Mesendoderm (in vitro differentiated cells): ENCODE results near the gene AIFM3.

Source experiments
- DNase-seq: peaks from one replicate; pipeline ENCODE4 v3.0.0; 2013
- H2AK5ac ChIP-seq: 2 replicates; pipeline ENCODE4 v1.6.1; 2013; ENCODE audit warnings: low read length, inconsistent platforms
- H2BK120ac ChIP-seq: 2 replicates; pipeline ENCODE4 v1.6.1; 2013; ENCODE audit warnings: low read depth, mild to moderate bottlenecking, low read length, moderate library complexity, mixed read lengths
- H2BK15ac ChIP-seq: replicated peaks from 2 replicates; pipeline ENCODE4 v1.6.1; 2013; ENCODE audit warnings: low read depth, mild to moderate bottlenecking, moderate library complexity
- H2BK5ac ChIP-seq: 2 replicates; pipeline ENCODE4 v1.6.1; 2013; ENCODE audit warnings: low read length, inconsistent platforms
- H3K18ac ChIP-seq: 2 replicates; pipeline ENCODE4 v1.6.1; 2013; ENCODE audit warnings: mild to moderate bottlenecking, low read length, mixed read lengths
- H3K23ac ChIP-seq: one replicate; pipeline ENCODE4 v1.6.1; 2013; ENCODE audit warnings: low read length
- H3K27ac ChIP-seq: 2 replicates; pipeline ENCODE4 v1.5.1; 2013; ENCODE audit warnings: low read depth, mild to moderate bottlenecking, inconsistent platforms, low read length, moderate library complexity
- H3K27me3 ChIP-seq: 2 replicates; pipeline ENCODE4 v1.6.1; 2013; ENCODE audit warnings: low read length, control low read depth, mild to moderate bottlenecking, inconsistent platforms; ENCODE audit not compliant: insufficient read depth, poor library complexity
- H3K36me3 ChIP-seq: 2 replicates; pipeline ENCODE4 v1.6.1; 2013; ENCODE audit warnings: low read length, inconsistent platforms; ENCODE audit not compliant: control insufficient read depth, insufficient read depth
- H3K4ac ChIP-seq: one replicate; pipeline ENCODE4 v1.6.1; 2013; ENCODE audit warnings: low read depth, mild to moderate bottlenecking, low read length, moderate library complexity
- H3K4me1 ChIP-seq: 2 replicates; pipeline ENCODE4 v1.6.1; 2013; ENCODE audit warnings: low read depth, low read length, inconsistent platforms; ENCODE audit not compliant: control insufficient read depth
- H3K4me2 ChIP-seq: 2 replicates; pipeline ENCODE4 v1.6.1; 2013; ENCODE audit warnings: low read length
- H3K4me3 ChIP-seq: 2 replicates; pipeline ENCODE4 v1.5.1; 2013; ENCODE audit warnings: mild to moderate bottlenecking, low read length
- H3K56ac ChIP-seq: one replicate; pipeline ENCODE4 v1.6.1; 2013; ENCODE audit warnings: low read length
- H3K79me1 ChIP-seq: 2 replicates; pipeline ENCODE4 v1.6.1; 2013; ENCODE audit warnings: low read length, inconsistent platforms
- H3K79me2 ChIP-seq: 2 replicates; pipeline ENCODE4 v1.6.1; 2013; ENCODE audit warnings: mild to moderate bottlenecking, low read length; ENCODE audit not compliant: control insufficient read depth, insufficient read depth
- H3K9ac ChIP-seq: 2 replicates; pipeline ENCODE4 v1.6.1; 2013; ENCODE audit warnings: low read length, inconsistent platforms
- H4K5ac ChIP-seq: one replicate; pipeline ENCODE4 v1.6.1; 2013; ENCODE audit warnings: low read length
- H4K8ac ChIP-seq: one replicate; pipeline ENCODE4 v1.6.1; 2013; ENCODE audit warnings: low read depth, mild to moderate bottlenecking, control low read depth, low read length, moderate library complexity
- WGBS: extraction: QIAGEN DNeasy Blood & Tissue Kit; methylation state at CpG from one replicate; pipeline ENCODE4 v1.1.7; 2013; ENCODE audit warnings: low lambda C conversion rate, missing lambda C conversion rate; ENCODE audit not compliant: insufficient coverage; ENCODE audit errors: extremely low coverage; 5-methylcytosine and 5-hydroxymethylcytosine counted together

AIFM3 gene

GRCh38 chr22:20979243-20979809, 12.3 kb downstream of the AIFM3 start:
- no peaks in the 10 kb centered on the region for H3K36me3 ChIP-seq
- peak overlapping the region; percentile 30 for H3K9ac ChIP-seq
- H2BK120ac ChIP-seq = no peak overlapping the region
- no peaks in the 10 kb centered on the region for H3K79me2 ChIP-seq
- no peak overlapping the region for H2BK15ac ChIP-seq
- H2AK5ac ChIP-seq = no peak overlapping the region
- peaks cover 4% of the 10 kb centered on the region for H3K79me1 ChIP-seq
- peaks cover 9% of the 10 kb centered on the region for H3K4me1 ChIP-seq
- H4K8ac ChIP-seq = no peak overlapping the region
- DNase-seq = peak; percentile 98
- no peak overlapping the region for H3K4ac ChIP-seq
- H3K27me3 ChIP-seq = no peaks in the 10 kb centered on the region
- WGBS = no CpG with 5 or more reads among the region's 39 CpGs
- no peak overlapping the region for H4K5ac ChIP-seq
- no peak overlapping the region for H3K27ac ChIP-seq
- H2BK5ac ChIP-seq = no peak overlapping the region
- no peak overlapping the region for H3K23ac ChIP-seq
- H3K18ac ChIP-seq = no peak overlapping the region
- no peak overlapping the region for H3K4me3 ChIP-seq
- H3K56ac ChIP-seq = peak overlapping the region; percentile 86
- peak overlapping the region; percentile 53 for H3K4me2 ChIP-seq

DNA sequence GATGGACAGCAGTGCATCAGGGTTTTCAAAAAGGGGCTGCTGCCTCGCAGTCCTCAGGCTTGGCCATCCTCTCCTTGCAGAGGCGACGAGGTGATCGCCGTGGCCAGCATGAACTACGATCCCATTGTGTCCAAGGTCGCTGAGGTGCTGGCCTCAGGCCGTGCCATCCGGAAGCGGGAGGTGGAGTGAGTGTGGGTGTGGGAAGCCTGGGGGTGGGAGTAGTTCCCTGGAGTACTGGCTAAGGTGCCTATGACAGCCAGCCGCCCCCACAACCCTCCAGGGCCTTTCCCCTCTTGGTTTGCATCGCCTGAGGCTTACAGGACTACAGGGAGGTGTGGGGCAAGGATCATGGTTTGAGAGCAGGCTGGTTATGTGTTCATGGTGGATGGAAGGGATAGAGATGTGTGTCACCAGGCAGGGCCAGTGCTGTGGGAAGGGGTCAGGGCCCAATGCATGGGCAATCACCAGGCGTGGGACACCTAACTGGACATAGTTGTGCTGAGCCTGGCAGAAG, 12.9 kb downstream of the AIFM3 start:
- no peak overlapping the region for H3K4ac ChIP-seq
- DNase-seq = no peak
- H4K5ac ChIP-seq = no peak overlapping the region
- no peak overlapping the region for H2BK5ac ChIP-seq
- H3K23ac ChIP-seq = no peak overlapping the region
- H3K4me1 ChIP-seq = peaks cover 9% of the 10 kb centered on the region
- H3K9ac ChIP-seq = peak overlapping the region; percentile 23
- H3K4me2 ChIP-seq = peak overlapping the region; percentile 6
- no peak overlapping the region for H3K4me3 ChIP-seq
- no peak overlapping the region for H2BK15ac ChIP-seq
- H3K56ac ChIP-seq = peak overlapping the region; percentile 65
- no peaks in the 10 kb centered on the region for H3K36me3 ChIP-seq
- WGBS = no CpG with 5 or more reads among the region's 13 CpGs
- H4K8ac ChIP-seq = no peak overlapping the region
- no peaks in the 10 kb centered on the region for H3K27me3 ChIP-seq
- H2AK5ac ChIP-seq = peak overlapping the region; percentile 9
- H3K27ac ChIP-seq = no peak overlapping the region
- no peaks in the 10 kb centered on the region for H3K79me2 ChIP-seq
- H2BK120ac ChIP-seq = no peak overlapping the region
- no peak overlapping the region for H3K18ac ChIP-seq
- H3K79me1 ChIP-seq = peaks cover 4% of the 10 kb centered on the region

- Histone ChIP-seq H2AK5ac (no peak overlapping the region), H3K4me3 (no peak overlapping the region)
- DNase-seq = no peak
Measured at GRCh38 chr22:20980523-20980922, 13.5 kb downstream of the AIFM3 start.

GRCh38 chr22:20980938-20981722, 14.1 kb downstream of the AIFM3 start:
- Histone ChIP-seq H4K5ac (no peak overlapping the region), H3K79me1 (peaks cover 4% of the 10 kb centered on the region), H3K56ac (peak overlapping the region; percentile 99), H3K4me3 (peak overlapping the region; percentile 53), H3K27me3 (no peaks in the 10 kb centered on the region), H2BK120ac (no peak overlapping the region), H3K23ac (peak overlapping the region; percentile 76), H2BK5ac (peak overlapping the region; percentile 54), H3K9ac (peak overlapping the region; percentile 98), H3K4ac (no peak overlapping the region), H3K27ac (no peak overlapping the region), H4K8ac (no peak overlapping the region), H3K79me2 (no peaks in the 10 kb centered on the region), H3K36me3 (no peaks in the 10 kb centered on the region), H3K18ac (no peak overlapping the region), H3K4me1 (peaks cover 9% of the 10 kb centered on the region), H2BK15ac (no peak overlapping the region), H3K4me2 (peak overlapping the region; percentile 81), H2AK5ac (peak overlapping the region; percentile 91)
- no peak for DNase-seq
- whole genome bisulfite sequencing = no CpG with 5 or more reads among the region's 10 CpGs

More at GRCh38 chr22:20980523-20980922, 13.5 kb downstream of the AIFM3 start:
- H2BK5ac ChIP-seq = no peak overlapping the region
- no peak overlapping the region for H3K9ac ChIP-seq
- WGBS = no CpG with 5 or more reads among the region's 4 CpGs
- H3K79me2 ChIP-seq = no peaks in the 10 kb centered on the region
- peaks cover 9% of the 10 kb centered on the region for H3K4me1 ChIP-seq
- H3K79me1 ChIP-seq = peaks cover 4% of the 10 kb centered on the region
- no peaks in the 10 kb centered on the region for H3K27me3 ChIP-seq
- H3K4me2 ChIP-seq = no peak overlapping the region
- H3K23ac ChIP-seq = no peak overlapping the region
- H2BK120ac ChIP-seq = no peak overlapping the region
- H3K4ac ChIP-seq = no peak overlapping the region
- no peak overlapping the region for H3K18ac ChIP-seq
- no peaks in the 10 kb centered on the region for H3K36me3 ChIP-seq
- no peak overlapping the region for H2BK15ac ChIP-seq
- no peak overlapping the region for H4K8ac ChIP-seq
- H3K56ac ChIP-seq = no peak overlapping the region
- H3K27ac ChIP-seq = no peak overlapping the region
- no peak overlapping the region for H4K5ac ChIP-seq

GRCh38 chr22:20981787-20982562, 14.9 kb downstream of the AIFM3 start, which contains the start of gene LZTR1:
Gene LZTR1 (plus strand): TSS chr22:20982297. CDS start chr22:20982372, 75 bp downstream.
- no CpG with 5 or more reads among the region's 87 CpGs for WGBS
- Histone ChIP-seq H3K9ac (peak within 1 kb of the TSS; percentile 98), H3K4me3 (peak within 1 kb of the TSS; percentile 93)

More at GRCh38 chr22:20981787-20982562, 14.9 kb downstream of the AIFM3 start, which contains the start of gene LZTR1:
- Histone ChIP-seq H3K4me2 (peak within 1 kb of the TSS; percentile 90), H3K27me3 (no peaks in the 10 kb centered on the region), H4K8ac (no peak within 1 kb of the TSS), H2BK120ac (no peak within 1 kb of the TSS), H3K4ac (peak within 1 kb of the TSS; percentile 38), H3K79me2 (no peaks in the 10 kb centered on the region), H3K4me1 (peaks cover 9% of the 10 kb centered on the region), H3K79me1 (peaks cover 4% of the 10 kb centered on the region), H2AK5ac (peak within 1 kb of the TSS; percentile 91), H3K18ac (peak within 1 kb of the TSS; percentile 75), H4K5ac (no peak within 1 kb of the TSS), H2BK15ac (no peak within 1 kb of the TSS), H3K27ac (peak within 1 kb of the TSS; percentile 86), H3K23ac (peak within 1 kb of the TSS; percentile 92), H2BK5ac (peak within 1 kb of the TSS; percentile 97), H3K56ac (peak within 1 kb of the TSS; percentile 99), H3K36me3 (no peaks in the 10 kb centered on the region)
- peak; percentile 90 for DNase-seq
